IMR-90 (cell line): ENCODE measurements around the gene GRIK1. TPM values are rescaled to one million over a fixed set of nuclear protein-coding genes. Genes with fewer than 3 reads are reported as not detected.
A peak's percentile ranks its signal among the peaks of the same experiment; 100 is the strongest.

ENCODE experiments used
- ATAC-seq: fragments of 200-7000 bp; cut with Tn5 transposase; 2 replicates; pipeline ENCODE4 v1.9.1; 2020; ENCODE audit warnings: low read depth, mild to moderate bottlenecking, moderate library complexity
- BruUV-seq: library from RNA; stranded (reverse); fragments of 400-500 nt; replicated peaks from 2 replicates; lab custom pipeline; 2021; lab: Mats Ljungman, UMichigan
- CTCF ChIA-PET: fragments of 300-600 bp; formaldehyde crosslinking; extraction: SDS; loops from one replicate; lab custom pipeline; 2021; ENCODE audit warnings: antibody characterized with exemption; lab: Yijun Ruan, JAX
- POLR2A ChIA-PET: fragments of 300-600 bp; sonication (Branson Sonifier 250); formaldehyde crosslinking; loops from one replicate; lab custom pipeline; 2022; ENCODE audit warnings: antibody characterized with exemption; ENCODE audit not compliant: unreplicated experiment; lab: Charles Lee
- DNase-seq: peaks from one replicate; pipeline ENCODE4 v3.0.0; 2013
- H2AFZ ChIP-seq: replicated peaks from 2 replicates; pipeline ENCODE3; 2013; ENCODE audit warnings: low read length, mild to moderate bottlenecking; ENCODE audit not compliant: poor library complexity
- H2AK5ac ChIP-seq: 2 replicates; pipeline ENCODE4 v1.6.1; 2013; ENCODE audit warnings: low read depth, low read length, inconsistent platforms
- H2AK9ac ChIP-seq: replicated peaks from 2 replicates; pipeline ENCODE3; 2013; ENCODE audit warnings: mild to moderate bottlenecking, low read depth, low read length, moderate library complexity; ENCODE audit not compliant: poor library complexity
- H2BK120ac ChIP-seq: 2 replicates; pipeline ENCODE4 v1.6.1; 2013; ENCODE audit warnings: low read depth, low read length, inconsistent platforms
- H2BK15ac ChIP-seq: 3 replicates; pipeline ENCODE4 v1.6.1; 2013; ENCODE audit warnings: low read depth, low read length, inconsistent platforms
- H2BK20ac ChIP-seq: 2 replicates; pipeline ENCODE4 v1.6.1; 2013; ENCODE audit warnings: low read depth, mild to moderate bottlenecking, inconsistent platforms, low read length, moderate library complexity
- H2BK5ac ChIP-seq: 2 replicates; pipeline ENCODE4 v1.6.1; 2013; ENCODE audit warnings: mild to moderate bottlenecking, low read depth, low read length, inconsistent platforms; ENCODE audit not compliant: poor library complexity, severe bottlenecking
- H3K14ac ChIP-seq: replicated peaks from 2 replicates; pipeline ENCODE4 v1.6.1; 2013; ENCODE audit warnings: low read depth, low read length, inconsistent platforms
- H3K18ac ChIP-seq: 2 replicates; pipeline ENCODE4 v1.6.1; 2013; ENCODE audit warnings: low read depth, low read length, control low read depth
- H3K23ac ChIP-seq: 2 replicates; pipeline ENCODE4 v1.6.1; 2013; ENCODE audit warnings: low read depth, low read length, inconsistent platforms
- H3K27ac ChIP-seq: 2 replicates; pipeline ENCODE4 v1.5.1; 2013; ENCODE audit warnings: mild to moderate bottlenecking, control low read depth, low read length; ENCODE audit not compliant: insufficient read depth
- H3K27me3 ChIP-seq: 2 replicates; pipeline ENCODE4 v1.6.1; 2013; ENCODE audit warnings: low read length; ENCODE audit not compliant: control insufficient read depth, insufficient read depth
- H3K36me3 ChIP-seq: 2 replicates; pipeline ENCODE4 v1.6.1; 2013; ENCODE audit warnings: low read length, mixed read lengths; ENCODE audit not compliant: control insufficient read depth, insufficient read depth
- H3K4ac ChIP-seq: 2 replicates; pipeline ENCODE4 v1.6.1; 2013; ENCODE audit warnings: low read depth, low read length, inconsistent platforms
- H3K4me1 ChIP-seq: 2 replicates; pipeline ENCODE4 v1.6.1; 2013; ENCODE audit warnings: low read length, mixed read lengths; ENCODE audit not compliant: control insufficient read depth, insufficient read depth
- H3K4me2 ChIP-seq: 2 replicates; pipeline ENCODE4 v1.6.1; 2013; ENCODE audit warnings: low read depth, mild to moderate bottlenecking, control low read depth, low read length, moderate library complexity
- H3K4me3 ChIP-seq: 2 replicates; pipeline ENCODE4 v1.5.1; 2013; ENCODE audit warnings: low read depth, mild to moderate bottlenecking, control low read depth, low read length, moderate library complexity; ENCODE audit not compliant: insufficient read depth
- H3K56ac ChIP-seq: 2 replicates; pipeline ENCODE4 v1.6.1; 2013; ENCODE audit warnings: low read length, inconsistent platforms; ENCODE audit not compliant: insufficient read depth; ENCODE audit errors: extremely low read depth
- H3K79me1 ChIP-seq, 2 experiments: 2 replicates each; pipeline ENCODE4 v1.6.1; 2013; ENCODE audit warnings: low read length in 2 of 2, inconsistent platforms in 1 of 2, low read depth in 1 of 2
- H3K9ac ChIP-seq: 2 replicates; pipeline ENCODE4 v1.6.1; 2013; ENCODE audit warnings: low read depth, low read length, control low read depth
- H3K9me1 ChIP-seq: 2 replicates; pipeline ENCODE4 v1.6.1; 2013; ENCODE audit warnings: low read length, inconsistent platforms; ENCODE audit not compliant: insufficient read depth
- H3K9me3 ChIP-seq: 2 replicates; pipeline ENCODE4 v1.6.1; 2013; ENCODE audit warnings: low read length; ENCODE audit not compliant: control insufficient read depth, insufficient read depth
- H4K20me1 ChIP-seq: 2 replicates; pipeline ENCODE4 v1.6.1; 2013; ENCODE audit warnings: low read length, inconsistent platforms; ENCODE audit not compliant: insufficient read depth
- H4K5ac ChIP-seq: 2 replicates; pipeline ENCODE4 v1.6.1; 2013; ENCODE audit warnings: mild to moderate bottlenecking, low read depth, low read length, control low read depth
- H4K8ac ChIP-seq, 2 experiments: 2 replicates each; pipeline ENCODE4 v1.6.1; 2013; ENCODE audit warnings: low read depth in 2 of 2, low read length in 2 of 2, control low read depth in 1 of 2, inconsistent platforms in 1 of 2
- H4K91ac ChIP-seq: 2 replicates; pipeline ENCODE4 v1.6.1; 2013; ENCODE audit warnings: low read depth, low read length, inconsistent platforms; ENCODE audit not compliant: insufficient read depth
- BHLHE40 ChIP-seq: fragments of 150-350 bp; IDR thresholded peaks from 2 replicates; pipeline ENCODE4 v1.6.1; 2016; ENCODE audit warnings: mild to moderate bottlenecking, low read depth, low read length
- CEBPB ChIP-seq: IDR thresholded peaks from 2 replicates; pipeline ENCODE4 v1.6.1; 2012; ENCODE audit warnings: low read depth, low read length, improper control_type of control experiment
- CHD1 ChIP-seq: IDR thresholded peaks from 2 replicates; pipeline ENCODE4 v1.6.1; 2012; ENCODE audit warnings: low read depth, low read length, improper control_type of control experiment
- FOS ChIP-seq: fragments of 150-350 bp; IDR thresholded peaks from 2 replicates; pipeline ENCODE4 v1.6.1; 2016; ENCODE audit warnings: low read depth, low read length
- MAFK ChIP-seq: IDR thresholded peaks from 2 replicates; pipeline ENCODE4 v1.6.1; 2012; ENCODE audit warnings: low read depth, low read length, improper control_type of control experiment
- MAZ ChIP-seq: IDR thresholded peaks from 2 replicates; pipeline ENCODE4 v1.6.1; 2012; ENCODE audit warnings: low read depth, mild to moderate bottlenecking, low read length, improper control_type of control experiment, moderate library complexity, borderline replicate concordance
- MXI1 ChIP-seq: IDR thresholded peaks from 2 replicates; pipeline ENCODE4 v1.6.1; 2012; ENCODE audit warnings: low read depth, mild to moderate bottlenecking, low read length, moderate library complexity, borderline replicate concordance
- NFE2L2 ChIP-seq: fragments of 150-350 bp; IDR thresholded peaks from 2 replicates; pipeline ENCODE4 v1.6.1; 2016; ENCODE audit warnings: low read depth, mild to moderate bottlenecking, low read length
- POLR2A ChIP-seq: IDR thresholded peaks from 2 replicates; pipeline ENCODE4 v1.6.1; 2012; ENCODE audit warnings: mild to moderate bottlenecking, low read depth, low read length
- RAD21 ChIP-seq: IDR thresholded peaks from 2 replicates; pipeline ENCODE4 v1.6.1; 2012; ENCODE audit warnings: low read length, improper control_type of control experiment
- RCOR1 ChIP-seq: IDR thresholded peaks from 2 replicates; pipeline ENCODE4 v1.6.1; 2012; ENCODE audit warnings: mild to moderate bottlenecking, low read length, improper control_type of control experiment; ENCODE audit not compliant: insufficient replicate concordance
- RFX5 ChIP-seq: IDR thresholded peaks from 2 replicates; pipeline ENCODE4 v1.8.0; 2012; ENCODE audit warnings: low read depth, mild to moderate bottlenecking, low read length, moderate library complexity
- SMC3 ChIP-seq: fragments of 150-350 bp; IDR thresholded peaks from 2 replicates; pipeline ENCODE4 v1.6.1; 2016; ENCODE audit warnings: low read depth, mild to moderate bottlenecking, antibody characterized with exemption, low read length, moderate library complexity
- dilution Hi-C: fragments of 300-500 bp; cut with HindIII; formaldehyde crosslinking; loops from one replicate; pipeline ENCODE4 v1.14.3; 2018; ENCODE audit warnings: low sequenced_read_pairs; ENCODE audit not compliant: unreplicated experiment
- in situ Hi-C: fragments of 300-500 bp; cut with MboI; formaldehyde crosslinking; loops from 3 replicates; pipeline ENCODE4 v1.14.3; 2019; ENCODE audit warnings: low sequenced_read_pairs, inconsistent platforms, mixed read lengths
- intact Hi-C: fragments of 100-400 bp; cut with micrococcal nuclease; formaldehyde crosslinking; loops from 2 replicates; pipeline ENCODE4 v1.10.0; 2022
- polyA plus RNA-seq, 3 experiments: library from polyadenylated mRNA; depleted of rRNA; stranded (reverse); fragments of >200 nt; gene quantifications; 2 replicates each; pipeline ENCODE4 v1.2.3, GENCODE V29; 2012; ENCODE audit warnings: low replicate concordance in 1 of 3
- total RNA-seq: library from RNA; depleted of rRNA; stranded (reverse); fragments of >200 nt; gene quantifications from 2 replicates; pipeline ENCODE4 v1.2.3, GENCODE V29; 2012
- TF ChIP-seq, protein P1 (sequence below): conservative IDR thresholded peaks from 2 replicates; pipeline ENCODE4 v1.5.1; 2012; ENCODE audit warnings: mild to moderate bottlenecking, low read depth, low read length, improper control_type of control experiment
- TF ChIP-seq, protein P2 (sequence below): fragments of 150-350 bp; IDR thresholded peaks from 2 replicates; pipeline ENCODE4 v1.6.1; 2017; ENCODE audit warnings: mild to moderate bottlenecking, antibody characterized with exemption, low read length, low read depth
- TF ChIP-seq, protein P3 (sequence below): fragments of 150-350 bp; IDR thresholded peaks from 2 replicates; pipeline ENCODE4 v1.6.1; 2016; ENCODE audit warnings: low read depth, mild to moderate bottlenecking, low read length, moderate library complexity, borderline replicate concordance

Gene GRIK1
- total and polyA plus RNA-seq, 2 of the 4 experiments (the other 2 are of a cell fraction): not detected

DNA sequence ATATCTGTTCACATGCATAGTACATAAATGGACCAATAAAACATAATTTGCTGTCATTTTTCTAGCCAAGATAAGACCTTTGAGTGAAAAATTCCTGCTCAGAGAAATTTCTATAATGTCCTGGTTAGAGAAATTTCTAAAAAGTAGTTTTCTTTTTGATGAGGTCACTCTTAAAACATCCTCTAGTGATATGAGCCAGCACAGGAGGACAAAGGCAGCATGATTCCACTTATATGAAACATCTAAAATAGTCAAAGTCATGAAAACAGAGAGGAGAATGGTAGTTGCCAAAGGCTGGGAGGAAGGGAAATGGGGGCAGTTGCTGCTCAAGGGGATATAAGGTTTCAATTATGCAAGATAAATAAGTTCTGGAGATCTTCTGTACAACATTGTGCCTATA lies 401.7 kb downstream of the GRIK1 start:
- DNase-seq (peak; percentile 79), ATAC-seq (peak; percentile 76)
- H3K4me3 ChIP-seq: no peak overlapping the region
- peak overlapping the region; percentile 34; the same call in 1 of the 2 replicates for H3K4ac ChIP-seq
- H4K20me1 ChIP-seq: no peaks in the 10 kb centered on the region
- no peaks in the 10 kb centered on the region for H3K9me3 ChIP-seq
- ChIA-PET POLR2A (no interaction called here), CTCF (no interaction called here)
- H3K27me3 ChIP-seq: no peaks in the 10 kb centered on the region
- no peak overlapping the region for H3K4me2 ChIP-seq
- peak overlapping the region; percentile 65 for H2BK5ac ChIP-seq
- H3K36me3 ChIP-seq: no peaks in the 10 kb centered on the region
- H3K56ac ChIP-seq: no peak overlapping the region
- peak overlapping the region; percentile 71; the same call in 1 of the 2 replicates for H2BK120ac ChIP-seq
- BruUV-seq: no TSS peak
- H3K14ac ChIP-seq: no peak overlapping the region
- H4K91ac ChIP-seq: no peak overlapping the region
- dilution Hi-C loops: no loop called here
- intact Hi-C loops: no loop called here
- H2AFZ ChIP-seq: no peak overlapping the region
- no peak overlapping the region; the same call in 1 of the 2 replicates for H2BK20ac ChIP-seq
- no peak overlapping the region for H4K5ac ChIP-seq
- peak overlapping the region; percentile 68; the same call in 1 of the 2 replicates for H3K23ac ChIP-seq
- no peaks in the 10 kb centered on the region for H3K79me1 ChIP-seq
- H3K27ac ChIP-seq: no peak overlapping the region; the same call in 1 of the 2 replicates
- H4K8ac ChIP-seq: peak overlapping the region in 1 of 2 experiments; percentile 77; a peak in 2 of 4 replicates
- TF ChIP-seq FOS (no peak), SMC3 (no peak), RCOR1 (no peak), RAD21 (no peak), MAFK (no peak), NFE2L2 (no peak), MXI1 (no peak), CHD1 (no peak), CEBPB (no peak), BHLHE40 (no peak), RFX5 (no peak), MAZ (no peak), POLR2A (no peak)
- TF ChIP-seq, protein P1, sequence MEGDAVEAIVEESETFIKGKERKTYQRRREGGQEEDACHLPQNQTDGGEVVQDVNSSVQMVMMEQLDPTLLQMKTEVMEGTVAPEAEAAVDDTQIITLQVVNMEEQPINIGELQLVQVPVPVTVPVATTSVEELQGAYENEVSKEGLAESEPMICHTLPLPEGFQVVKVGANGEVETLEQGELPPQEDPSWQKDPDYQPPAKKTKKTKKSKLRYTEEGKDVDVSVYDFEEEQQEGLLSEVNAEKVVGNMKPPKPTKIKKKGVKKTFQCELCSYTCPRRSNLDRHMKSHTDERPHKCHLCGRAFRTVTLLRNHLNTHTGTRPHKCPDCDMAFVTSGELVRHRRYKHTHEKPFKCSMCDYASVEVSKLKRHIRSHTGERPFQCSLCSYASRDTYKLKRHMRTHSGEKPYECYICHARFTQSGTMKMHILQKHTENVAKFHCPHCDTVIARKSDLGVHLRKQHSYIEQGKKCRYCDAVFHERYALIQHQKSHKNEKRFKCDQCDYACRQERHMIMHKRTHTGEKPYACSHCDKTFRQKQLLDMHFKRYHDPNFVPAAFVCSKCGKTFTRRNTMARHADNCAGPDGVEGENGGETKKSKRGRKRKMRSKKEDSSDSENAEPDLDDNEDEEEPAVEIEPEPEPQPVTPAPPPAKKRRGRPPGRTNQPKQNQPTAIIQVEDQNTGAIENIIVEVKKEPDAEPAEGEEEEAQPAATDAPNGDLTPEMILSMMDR: no peak
- TF ChIP-seq, protein P2, sequence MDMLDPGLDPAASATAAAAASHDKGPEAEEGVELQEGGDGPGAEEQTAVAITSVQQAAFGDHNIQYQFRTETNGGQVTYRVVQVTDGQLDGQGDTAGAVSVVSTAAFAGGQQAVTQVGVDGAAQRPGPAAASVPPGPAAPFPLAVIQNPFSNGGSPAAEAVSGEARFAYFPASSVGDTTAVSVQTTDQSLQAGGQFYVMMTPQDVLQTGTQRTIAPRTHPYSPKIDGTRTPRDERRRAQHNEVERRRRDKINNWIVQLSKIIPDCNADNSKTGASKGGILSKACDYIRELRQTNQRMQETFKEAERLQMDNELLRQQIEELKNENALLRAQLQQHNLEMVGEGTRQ: no peak
- TF ChIP-seq, protein P3, sequence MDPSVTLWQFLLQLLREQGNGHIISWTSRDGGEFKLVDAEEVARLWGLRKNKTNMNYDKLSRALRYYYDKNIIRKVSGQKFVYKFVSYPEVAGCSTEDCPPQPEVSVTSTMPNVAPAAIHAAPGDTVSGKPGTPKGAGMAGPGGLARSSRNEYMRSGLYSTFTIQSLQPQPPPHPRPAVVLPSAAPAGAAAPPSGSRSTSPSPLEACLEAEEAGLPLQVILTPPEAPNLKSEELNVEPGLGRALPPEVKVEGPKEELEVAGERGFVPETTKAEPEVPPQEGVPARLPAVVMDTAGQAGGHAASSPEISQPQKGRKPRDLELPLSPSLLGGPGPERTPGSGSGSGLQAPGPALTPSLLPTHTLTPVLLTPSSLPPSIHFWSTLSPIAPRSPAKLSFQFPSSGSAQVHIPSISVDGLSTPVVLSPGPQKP: no peak
- no peaks in the 10 kb centered on the region for H3K9me1 ChIP-seq
- H3K18ac ChIP-seq: no peak overlapping the region
- in situ Hi-C loops: no loop called here
- H2AK5ac ChIP-seq: no peak overlapping the region
- no peak overlapping the region for H3K9ac ChIP-seq
- no peak overlapping the region for H2AK9ac ChIP-seq
- 0 out of 3 replicates have a peak overlapping the region, but pooled peaks have one; percentile 42 for H2BK15ac ChIP-seq
- H3K4me1 ChIP-seq: peaks cover 2% of the 10 kb centered on the region
